Gastrocnemius medialis (tissue), 4 donors: ENCODE results near the gene CASZ1. TPM values are rescaled to one million over a fixed set of nuclear protein-coding genes. Genes with fewer than 3 reads are reported as not detected.

Experiments
- ATAC-seq, 2 donors: fragments of 150-250 bp; one replicate each; pipeline ENCODE4 v1.9.1; 2016
- DNase-seq, 2 donors: peaks; one replicate each; pipeline ENCODE4 v3.0.0-alpha.2; 2019
- H3K27ac ChIP-seq, 4 donors: fragments of 200-600 bp; sonication (generic); 1 replicate in 1 of 4; 2 replicates in 3 of 4; pipeline ENCODE4 v1.5.1; 2016 to 2018; ENCODE audit warnings: mild to moderate bottlenecking in 2 of 4, moderate library complexity in 1 of 4
- H3K27me3 ChIP-seq, 3 donors: fragments of 200-600 bp; sonication (generic) in 2 of 3; 1 replicate in 1 of 3; 2 replicates in 2 of 3; pipeline versions ENCODE4 v1.5.1 to v1.6.0; 2016 to 2019; ENCODE audit warnings: mild to moderate bottlenecking in 1 of 3, moderate library complexity in 1 of 3
- H3K36me3 ChIP-seq, 2 donors: fragments of 200-600 bp; sonication (generic) in 1 of 2; one replicate each; pipeline ENCODE4 v1.5.1; 2017 to 2018
- H3K4me1 ChIP-seq, 2 donors: fragments of 200-600 bp; sonication (generic) in 1 of 2; one replicate each; pipeline ENCODE4 v1.5.1; 2016 to 2017; ENCODE audit warnings: mild to moderate bottlenecking in 2 of 2
- H3K4me3 ChIP-seq, 4 donors: fragments of 200-600 bp; sonication (generic) in 3 of 4; 1 replicate in 1 of 4; 2 replicates in 3 of 4; pipeline ENCODE4 v1.5.1; 2016 to 2019; ENCODE audit warnings: mild to moderate bottlenecking in 2 of 4
- H3K9me3 ChIP-seq, 3 donors: fragments of 200-600 bp; sonication (generic) in 2 of 3; 1 replicate in 1 of 3; 2 replicates in 2 of 3; pipeline ENCODE4 v1.5.1; 2016 to 2019
- POLR2A ChIP-seq, 2 donors: fragments of 450-650 bp; IDR thresholded peaks; one replicate each; pipeline ENCODE4 v1.6.1; 2017; ENCODE audit warnings: antibody characterized with exemption in 2 of 2, mild to moderate bottlenecking in 2 of 2, moderate library complexity in 2 of 2
- in situ Hi-C, 4 donors: fragments of 200-750 bp; cut with MboI; loops; one replicate each; pipeline versions ENCODE4 v1.15.0 to v1.8.0; 2017; ENCODE audit warnings: low sequenced_read_pairs in 4 of 4
- intact Hi-C: fragments of 100-400 bp; cut with DNase I; formaldehyde crosslinking; loops from one replicate; pipeline ENCODE4 v1.15.1; 2023; ENCODE audit warnings: low total_unique reads
- total RNA-seq, 4 donors: library from RNA; depleted of rRNA; stranded (reverse); fragments of >200 nt; gene quantifications; one replicate each; pipeline versions ENCODE4 v1.1.0 to v1.2.3, GENCODE V29; 2016
- TF ChIP-seq, protein P1 (sequence below), 5 experiments: fragments of 450-650 bp in 3 of 5; fragments of 200-600 bp in 2 of 5; sonication (generic) in 2 of 5; IDR thresholded peaks in 4 of 5; conservative IDR thresholded peaks in 1 of 5; 1 replicate in 4 of 5; 2 replicates in 1 of 5; pipeline ENCODE4 v1.5.1; 2016 to 2019; ENCODE audit warnings: antibody characterized with exemption in 5 of 5, mild to moderate bottlenecking in 3 of 5, moderate library complexity in 3 of 5

CASZ1 gene
- total RNA-seq, 4 donors from 2014 or later = 19.1 to 121 (median 80.6) TPM

DNA sequence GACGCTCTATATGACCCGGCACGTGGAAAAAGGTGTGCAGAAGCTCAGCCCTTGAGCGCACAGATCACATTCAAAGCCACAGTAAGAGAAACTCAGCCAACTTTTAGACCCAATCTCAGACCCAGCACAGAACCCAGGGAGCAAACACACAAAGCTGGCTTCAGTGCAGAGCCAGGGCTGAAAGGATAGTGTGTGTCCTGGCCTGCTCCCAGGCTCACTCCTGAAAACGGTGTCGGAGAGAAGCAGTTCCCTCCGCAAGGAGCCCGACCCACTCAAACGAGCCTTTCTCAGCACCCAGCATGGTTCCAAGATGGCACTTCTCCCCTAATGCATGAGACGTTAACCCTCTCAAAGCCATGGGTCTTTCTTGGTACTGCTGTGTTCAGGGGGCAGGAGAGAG lies 39.6 kb downstream of the CASZ1 start:
- Histone ChIP-seq H3K4me1 (peaks cover 56 to 76% of the 10 kb centered on the region in 2 donors), H3K4me3 (no peak overlapping the region), H3K36me3 (no peaks in the 10 kb centered on the region), H3K9me3 (no peaks in the 10 kb centered on the region), H3K27me3 (no peaks in the 10 kb centered on the region), H3K27ac (peak overlapping the region; percentile 70 to 97 (median 78))
- intact Hi-C loops = no loop called here
- in situ Hi-C loops = no loop called here
- no peak for DNase-seq
- ATAC-seq = no peak
- TF ChIP-seq, protein P1, sequence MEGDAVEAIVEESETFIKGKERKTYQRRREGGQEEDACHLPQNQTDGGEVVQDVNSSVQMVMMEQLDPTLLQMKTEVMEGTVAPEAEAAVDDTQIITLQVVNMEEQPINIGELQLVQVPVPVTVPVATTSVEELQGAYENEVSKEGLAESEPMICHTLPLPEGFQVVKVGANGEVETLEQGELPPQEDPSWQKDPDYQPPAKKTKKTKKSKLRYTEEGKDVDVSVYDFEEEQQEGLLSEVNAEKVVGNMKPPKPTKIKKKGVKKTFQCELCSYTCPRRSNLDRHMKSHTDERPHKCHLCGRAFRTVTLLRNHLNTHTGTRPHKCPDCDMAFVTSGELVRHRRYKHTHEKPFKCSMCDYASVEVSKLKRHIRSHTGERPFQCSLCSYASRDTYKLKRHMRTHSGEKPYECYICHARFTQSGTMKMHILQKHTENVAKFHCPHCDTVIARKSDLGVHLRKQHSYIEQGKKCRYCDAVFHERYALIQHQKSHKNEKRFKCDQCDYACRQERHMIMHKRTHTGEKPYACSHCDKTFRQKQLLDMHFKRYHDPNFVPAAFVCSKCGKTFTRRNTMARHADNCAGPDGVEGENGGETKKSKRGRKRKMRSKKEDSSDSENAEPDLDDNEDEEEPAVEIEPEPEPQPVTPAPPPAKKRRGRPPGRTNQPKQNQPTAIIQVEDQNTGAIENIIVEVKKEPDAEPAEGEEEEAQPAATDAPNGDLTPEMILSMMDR (IDR thresholded peaks at IDR 0.05 in 4 of 5, conservative IDR thresholded peaks at IDR 0.05 in 1 of 5) = no peak
- TF ChIP-seq POLR2A (IDR thresholded peaks at IDR 0.05) = no peak

DNA sequence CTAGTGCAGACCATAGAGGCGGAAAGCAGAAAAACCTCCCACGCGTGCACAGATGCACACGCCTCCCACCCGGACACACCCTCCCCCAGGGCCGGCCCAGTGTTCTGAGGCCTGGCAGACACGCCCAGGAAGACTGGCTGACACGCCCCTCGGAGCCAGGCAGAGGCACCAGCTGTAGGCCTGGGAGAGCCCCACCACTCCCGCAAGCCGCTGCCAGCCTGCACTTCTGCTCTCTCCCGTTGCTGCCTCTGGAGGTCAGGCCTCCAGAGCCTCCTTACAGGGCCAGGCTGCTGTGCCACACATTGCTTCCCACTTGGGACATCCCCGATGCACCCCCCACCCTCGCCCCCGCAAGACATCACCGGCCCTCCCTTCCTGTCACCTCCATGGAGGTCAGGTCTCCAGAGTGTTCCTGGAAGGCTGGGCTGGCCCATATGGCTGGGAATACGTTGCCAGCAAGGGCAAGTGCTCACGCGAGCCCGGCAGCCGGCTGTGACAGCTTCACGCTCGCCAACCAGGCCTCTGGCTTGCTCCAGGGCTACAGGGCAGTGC lies 40.4 kb downstream of the CASZ1 start:
- peaks cover 56 to 76% of the 10 kb centered on the region in 2 donors for H3K4me1 ChIP-seq
- intact Hi-C loops (no loop called here), in situ Hi-C loops (no loop called here)
- TF ChIP-seq, protein P1 (IDR thresholded peaks at IDR 0.05 in 4 of 5, conservative IDR thresholded peaks at IDR 0.05 in 1 of 5) = no peak
- no peak for TF ChIP-seq POLR2A (IDR thresholded peaks at IDR 0.05)
- H3K9me3 ChIP-seq = no peaks in the 10 kb centered on the region
- ATAC-seq (peak; percentile 23 to 57), DNase-seq (peak; percentile 39 to 60)
- H3K36me3 ChIP-seq = no peaks in the 10 kb centered on the region
- peak overlapping the region; percentile 70 to 97 (median 78) for H3K27ac ChIP-seq
- no peak overlapping the region for H3K4me3 ChIP-seq
- no peaks in the 10 kb centered on the region for H3K27me3 ChIP-seq

DNA sequence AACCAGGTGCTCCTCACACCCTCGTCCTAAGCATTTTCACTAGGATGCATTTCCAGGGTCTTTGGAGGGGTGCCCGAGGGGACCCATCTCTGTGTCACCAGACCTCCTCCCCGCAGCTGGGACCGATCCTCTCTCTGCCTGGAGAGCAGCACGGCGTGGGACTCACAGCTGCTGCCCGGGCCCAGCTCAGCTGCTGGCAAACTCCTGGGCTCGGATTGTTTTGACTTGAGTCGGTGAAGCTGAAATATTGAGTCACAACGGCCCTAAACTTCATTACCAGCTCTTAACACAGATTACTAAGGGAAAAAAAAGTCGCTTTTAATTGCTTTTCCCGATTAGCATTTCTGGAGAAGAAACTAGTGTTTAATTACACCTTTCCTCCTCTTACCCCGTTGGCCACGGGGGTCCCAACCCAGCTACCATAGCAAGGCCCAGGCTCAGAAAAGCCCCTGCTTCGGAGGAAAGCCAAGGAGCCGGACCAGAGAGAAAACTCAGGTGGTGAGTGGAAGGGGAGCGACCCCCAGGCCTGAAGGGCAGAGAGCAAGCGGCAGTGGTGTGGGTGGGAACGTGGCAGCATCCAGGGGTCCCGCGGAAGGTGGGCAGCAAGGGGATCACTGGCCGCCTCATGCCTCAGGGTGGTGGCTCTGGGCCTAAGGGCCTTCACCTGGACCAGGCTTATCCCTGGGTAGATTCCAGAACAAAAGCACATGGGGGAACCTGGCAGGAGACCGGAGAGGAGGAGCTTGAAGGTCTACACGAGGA lies 41.7 kb downstream of the CASZ1 start:
- H3K36me3 ChIP-seq = no peaks in the 10 kb centered on the region
- H3K27ac ChIP-seq = peak overlapping the region; percentile 60 to 97 (median 66)
- no peaks in the 10 kb centered on the region for H3K27me3 ChIP-seq
- no peaks in the 10 kb centered on the region for H3K9me3 ChIP-seq
- DNase-seq (no peak), ATAC-seq (peak in 1 of 2 donors; percentile 32)
- intact Hi-C loops = no loop called here
- TF ChIP-seq, protein P1 (IDR thresholded peaks at IDR 0.05 in 4 of 5, conservative IDR thresholded peaks at IDR 0.05 in 1 of 5) = no peak
- no peak for TF ChIP-seq POLR2A (IDR thresholded peaks at IDR 0.05)
- H3K4me3 ChIP-seq = no peak overlapping the region
- in situ Hi-C loops = no loop called here
- peaks cover 47 to 82% of the 10 kb centered on the region in 2 donors for H3K4me1 ChIP-seq

DNA sequence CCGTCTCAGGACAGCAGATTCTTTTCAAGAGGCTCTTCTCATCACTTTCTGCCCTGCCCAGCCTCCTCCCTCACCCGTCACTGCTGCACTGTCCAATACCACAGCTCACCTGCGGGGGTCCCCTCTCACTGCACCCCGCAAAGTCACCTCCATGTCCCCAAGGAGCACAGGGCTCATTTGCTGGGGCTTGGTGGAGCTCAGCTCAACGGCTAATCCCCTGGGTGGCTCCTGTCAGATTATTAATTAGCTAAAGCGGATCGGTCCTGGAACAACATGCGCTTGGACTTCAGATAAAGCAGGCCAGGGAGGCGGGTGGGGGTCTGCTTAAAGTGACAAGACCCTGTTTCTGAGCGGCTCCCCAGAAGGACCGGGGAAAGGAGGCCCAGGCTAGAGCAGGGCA lies 43.1 kb downstream of the CASZ1 start:
- Histone ChIP-seq H3K9me3 (no peaks in the 10 kb centered on the region), H3K4me3 (no peak overlapping the region), H3K4me1 (peaks cover 41 to 76% of the 10 kb centered on the region in 2 donors), H3K27ac (peak overlapping the region in 3 of 4 donors; percentile 64 to 97 (median 97)), H3K27me3 (no peaks in the 10 kb centered on the region), H3K36me3 (no peaks in the 10 kb centered on the region)
- intact Hi-C loops (loop anchor here (2.0 kb wide), 1 partner anchor 36 kb away; no protein-coding TSS in a partner anchor), in situ Hi-C loops (no loop called here)
- no peak for DNase-seq
- TF ChIP-seq POLR2A (IDR thresholded peaks at IDR 0.05) = no peak
- TF ChIP-seq, protein P1 (IDR thresholded peaks at IDR 0.05 in 4 of 5, conservative IDR thresholded peaks at IDR 0.05 in 1 of 5) = peak in 2 of 5 experiments; percentile 28 to 29
- ATAC-seq = no peak
